ENCODE results near the gene PEBP1. TPM values are rescaled to one million over a fixed set of nuclear protein-coding genes. Genes with fewer than 3 reads are reported as not detected.

Gene PEBP1
- total RNA-seq, 1 experiment from 2014 or later: 312 TPM

DNA sequence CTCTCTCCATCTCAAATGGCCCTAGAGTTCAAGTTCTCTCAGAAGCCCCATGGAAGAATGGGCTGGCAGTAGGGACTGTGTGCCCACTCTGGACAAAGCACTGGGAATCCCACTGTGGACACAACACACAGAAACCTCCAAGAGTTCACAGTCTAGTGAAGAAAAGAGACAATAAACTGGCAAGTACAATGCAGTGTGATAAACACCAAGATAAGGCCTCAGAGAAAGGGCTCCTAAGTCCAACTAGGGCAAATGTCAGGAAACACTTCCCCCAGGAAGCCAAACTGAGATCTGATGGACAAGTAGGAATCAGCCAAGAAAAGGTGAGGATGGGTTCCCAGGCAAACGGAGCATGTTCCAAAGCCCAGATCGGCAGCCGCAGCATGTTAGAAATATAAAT, 37.5 kb upstream of the PEBP1 start:
- ChIA-PET CTCF (no interaction called here), POLR2A (ENCODE audit: low non-redundant PET) (no interaction called here)
- Histone ChIP-seq H3K9me3 (ENCODE audit: low read depth, low read length, poor library complexity, severe bottlenecking) (no peaks in the 10 kb centered on the region), H3K27ac (ENCODE audit: low read depth, low read length, poor library complexity, severe bottlenecking) (no peak overlapping the region), H3K27me3 (replicated peaks; ENCODE audit: insufficient read depth, low read depth, low read length, poor library complexity) (no peaks in the 10 kb centered on the region), H3K36me3 (ENCODE audit: insufficient read depth, low read length, poor library complexity, severe bottlenecking) (no peaks in the 10 kb centered on the region), H3K4me1 (ENCODE audit: insufficient read depth, low read length, poor library complexity, severe bottlenecking) (no peaks in the 10 kb centered on the region), H3K4me3 (ENCODE audit: low read depth, low read length, poor library complexity, severe bottlenecking) (no peak overlapping the region)
- BruUV-seq (replicated peaks): no TSS peak
- TF ChIP-seq, protein P1, sequence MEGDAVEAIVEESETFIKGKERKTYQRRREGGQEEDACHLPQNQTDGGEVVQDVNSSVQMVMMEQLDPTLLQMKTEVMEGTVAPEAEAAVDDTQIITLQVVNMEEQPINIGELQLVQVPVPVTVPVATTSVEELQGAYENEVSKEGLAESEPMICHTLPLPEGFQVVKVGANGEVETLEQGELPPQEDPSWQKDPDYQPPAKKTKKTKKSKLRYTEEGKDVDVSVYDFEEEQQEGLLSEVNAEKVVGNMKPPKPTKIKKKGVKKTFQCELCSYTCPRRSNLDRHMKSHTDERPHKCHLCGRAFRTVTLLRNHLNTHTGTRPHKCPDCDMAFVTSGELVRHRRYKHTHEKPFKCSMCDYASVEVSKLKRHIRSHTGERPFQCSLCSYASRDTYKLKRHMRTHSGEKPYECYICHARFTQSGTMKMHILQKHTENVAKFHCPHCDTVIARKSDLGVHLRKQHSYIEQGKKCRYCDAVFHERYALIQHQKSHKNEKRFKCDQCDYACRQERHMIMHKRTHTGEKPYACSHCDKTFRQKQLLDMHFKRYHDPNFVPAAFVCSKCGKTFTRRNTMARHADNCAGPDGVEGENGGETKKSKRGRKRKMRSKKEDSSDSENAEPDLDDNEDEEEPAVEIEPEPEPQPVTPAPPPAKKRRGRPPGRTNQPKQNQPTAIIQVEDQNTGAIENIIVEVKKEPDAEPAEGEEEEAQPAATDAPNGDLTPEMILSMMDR (conservative IDR thresholded peaks at IDR 0.05; ENCODE audit: low read depth, low read length): no peak
- TF ChIP-seq EZH2 (IDR thresholded peaks at IDR 0.05; ENCODE audit: borderline replicate concordance, low read depth, low read length, poor library complexity, severe bottlenecking): no peak
- intact Hi-C loops (cut with micrococcal nuclease; ENCODE audit: unreplicated experiment): no loop called here
- DNase-seq (ENCODE audit: low spot score): no peak

DNA sequence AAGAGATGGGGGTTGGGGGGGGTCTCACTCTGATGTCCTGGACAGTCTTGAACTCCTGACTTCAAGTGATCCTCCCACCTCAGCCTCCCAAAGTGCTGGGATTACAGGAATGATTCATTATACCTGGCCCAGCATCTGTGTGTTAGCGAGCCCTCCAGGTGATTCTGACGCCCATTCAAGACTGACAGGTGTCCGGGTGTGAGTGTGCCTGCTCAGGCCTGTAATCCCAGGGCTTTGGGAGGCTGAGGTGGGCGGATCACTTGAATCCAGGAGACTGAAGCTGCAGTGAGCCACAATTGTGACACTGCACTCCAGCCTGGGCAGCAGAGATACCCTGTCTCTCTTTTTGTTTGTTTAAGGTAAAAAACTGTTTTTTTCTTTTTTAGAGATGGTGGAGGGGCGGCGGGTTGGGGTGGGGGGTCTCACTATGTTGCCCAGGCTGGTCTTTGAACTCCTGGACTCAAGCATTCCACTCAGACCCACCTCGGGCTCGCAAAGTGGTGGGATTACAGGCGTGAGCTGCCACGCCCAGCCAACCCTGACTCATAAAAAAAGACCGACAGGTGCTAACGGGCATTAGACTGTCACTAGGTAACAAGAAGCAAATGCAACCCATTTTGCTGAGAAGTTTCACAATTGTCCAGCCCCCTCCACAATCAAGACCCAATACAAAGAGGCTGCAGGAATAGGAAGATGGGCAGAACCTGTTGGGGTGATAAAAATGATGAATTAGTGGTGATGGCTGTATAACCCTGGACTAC, 36.8 kb upstream of the PEBP1 start:
- no peaks in the 10 kb centered on the region for H3K4me1 ChIP-seq (ENCODE audit: insufficient read depth, low read length, poor library complexity, severe bottlenecking)

DNA sequence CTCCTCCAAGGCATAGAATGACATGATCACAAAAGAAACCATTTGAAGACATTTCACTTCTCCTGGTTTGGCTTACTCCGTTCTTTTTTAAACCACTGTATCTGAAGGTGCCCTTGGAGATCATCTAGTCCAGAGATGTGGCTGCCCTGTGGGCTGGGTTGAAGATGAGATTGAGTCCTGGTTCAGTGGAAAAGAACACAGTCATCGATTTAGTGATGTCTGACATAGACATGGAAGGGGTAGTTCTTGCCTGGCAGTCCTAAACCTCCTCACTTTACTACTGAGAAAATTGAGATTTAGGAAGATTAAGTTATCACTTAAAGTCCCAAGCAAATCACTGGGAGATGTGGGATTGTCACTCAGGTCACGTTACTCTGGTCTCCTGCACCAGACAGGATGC, 34.9 kb upstream of the PEBP1 start:
- no peaks in the 10 kb centered on the region for H3K4me1 ChIP-seq (ENCODE audit: insufficient read depth, low read length, poor library complexity, severe bottlenecking)
- H3K27ac ChIP-seq (ENCODE audit: low read depth, low read length, poor library complexity, severe bottlenecking): no peak overlapping the region
- no peaks in the 10 kb centered on the region for H3K9me3 ChIP-seq (ENCODE audit: low read depth, low read length, poor library complexity, severe bottlenecking)
- H3K36me3 ChIP-seq (ENCODE audit: insufficient read depth, low read length, poor library complexity, severe bottlenecking): no peaks in the 10 kb centered on the region
- DNase-seq (ENCODE audit: low spot score): no peak
- no TSS peak for BruUV-seq (replicated peaks)
- H3K4me3 ChIP-seq (ENCODE audit: low read depth, low read length, poor library complexity, severe bottlenecking): no peak overlapping the region
- TF ChIP-seq EZH2 (IDR thresholded peaks at IDR 0.05; ENCODE audit: borderline replicate concordance, low read depth, low read length, poor library complexity, severe bottlenecking): no peak
- TF ChIP-seq, protein P1 (conservative IDR thresholded peaks at IDR 0.05; ENCODE audit: low read depth, low read length): no peak
- POLR2A ChIA-PET (ENCODE audit: low non-redundant PET): no interaction called here
- CTCF ChIA-PET: no interaction called here
- no peaks in the 10 kb centered on the region for H3K27me3 ChIP-seq (replicated peaks; ENCODE audit: insufficient read depth, low read depth, low read length, poor library complexity)
- intact Hi-C loops (cut with micrococcal nuclease; ENCODE audit: unreplicated experiment): loop anchor here (10.0 kb wide), 1 partner anchor 226 kb away; no protein-coding TSS in a partner anchor

More for the DNA sequence above, 36.8 kb upstream of the PEBP1 start:
- Histone ChIP-seq H3K36me3 (ENCODE audit: insufficient read depth, low read length, poor library complexity, severe bottlenecking) (no peaks in the 10 kb centered on the region), H3K4me3 (ENCODE audit: low read depth, low read length, poor library complexity, severe bottlenecking) (no peak overlapping the region), H3K27ac (ENCODE audit: low read depth, low read length, poor library complexity, severe bottlenecking) (no peak overlapping the region), H3K9me3 (ENCODE audit: low read depth, low read length, poor library complexity, severe bottlenecking) (no peaks in the 10 kb centered on the region), H3K27me3 (replicated peaks; ENCODE audit: insufficient read depth, low read depth, low read length, poor library complexity) (no peaks in the 10 kb centered on the region)
- intact Hi-C loops (cut with micrococcal nuclease; ENCODE audit: unreplicated experiment): no loop called here
- ChIA-PET CTCF (no interaction called here), POLR2A (ENCODE audit: low non-redundant PET) (no interaction called here)
- DNase-seq (ENCODE audit: low spot score): no peak
- BruUV-seq (replicated peaks): no TSS peak
- TF ChIP-seq EZH2 (IDR thresholded peaks at IDR 0.05; ENCODE audit: borderline replicate concordance, low read depth, low read length, poor library complexity, severe bottlenecking): no peak
- TF ChIP-seq, protein P1 (conservative IDR thresholded peaks at IDR 0.05; ENCODE audit: low read depth, low read length): no peak

All from A673 (cell line).